ENCODE data around the gene RNF103.

Gene RNF103

DNA sequence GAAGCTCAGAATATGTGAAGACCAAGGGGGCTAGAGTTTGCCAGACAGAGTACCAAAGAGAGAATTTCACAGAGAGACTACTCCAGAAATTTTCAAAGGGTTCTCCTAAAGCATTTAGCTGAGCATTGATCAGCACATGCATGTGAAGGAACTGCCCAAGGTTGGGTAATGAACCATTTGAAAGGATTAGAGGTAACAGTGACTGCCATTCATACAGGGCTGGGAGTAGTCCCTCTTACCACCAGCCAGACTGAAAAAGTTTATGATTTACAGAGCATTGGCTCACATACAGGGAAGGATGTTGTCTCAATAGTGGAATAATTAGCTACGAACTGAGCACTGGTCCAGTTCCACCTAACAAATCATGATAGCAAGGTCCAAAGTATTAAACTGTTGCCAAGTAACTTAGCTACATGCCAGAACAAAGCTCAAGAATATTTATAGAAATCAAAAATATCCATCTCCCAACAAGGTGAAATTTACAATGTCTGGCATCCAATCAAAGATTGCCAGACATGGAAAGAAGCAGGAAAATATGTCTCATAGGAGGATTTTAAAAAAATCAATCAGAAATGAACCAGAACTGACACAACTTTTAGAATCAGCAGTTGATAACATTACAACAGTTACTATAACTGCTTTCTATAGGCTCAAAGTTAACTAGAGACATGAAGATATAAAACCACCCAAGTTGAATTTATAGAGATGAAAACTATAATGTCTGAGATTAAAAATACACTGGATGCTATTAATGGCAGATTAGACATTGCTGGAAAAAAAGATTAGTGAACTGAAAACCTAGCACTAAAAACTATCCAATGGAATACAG is 25.7 kb upstream of the RNF103 start:
- no peak overlapping the region for H3K4me3 ChIP-seq (ENCODE audit: low read depth, low read length)
- TF ChIP-seq, protein P1, sequence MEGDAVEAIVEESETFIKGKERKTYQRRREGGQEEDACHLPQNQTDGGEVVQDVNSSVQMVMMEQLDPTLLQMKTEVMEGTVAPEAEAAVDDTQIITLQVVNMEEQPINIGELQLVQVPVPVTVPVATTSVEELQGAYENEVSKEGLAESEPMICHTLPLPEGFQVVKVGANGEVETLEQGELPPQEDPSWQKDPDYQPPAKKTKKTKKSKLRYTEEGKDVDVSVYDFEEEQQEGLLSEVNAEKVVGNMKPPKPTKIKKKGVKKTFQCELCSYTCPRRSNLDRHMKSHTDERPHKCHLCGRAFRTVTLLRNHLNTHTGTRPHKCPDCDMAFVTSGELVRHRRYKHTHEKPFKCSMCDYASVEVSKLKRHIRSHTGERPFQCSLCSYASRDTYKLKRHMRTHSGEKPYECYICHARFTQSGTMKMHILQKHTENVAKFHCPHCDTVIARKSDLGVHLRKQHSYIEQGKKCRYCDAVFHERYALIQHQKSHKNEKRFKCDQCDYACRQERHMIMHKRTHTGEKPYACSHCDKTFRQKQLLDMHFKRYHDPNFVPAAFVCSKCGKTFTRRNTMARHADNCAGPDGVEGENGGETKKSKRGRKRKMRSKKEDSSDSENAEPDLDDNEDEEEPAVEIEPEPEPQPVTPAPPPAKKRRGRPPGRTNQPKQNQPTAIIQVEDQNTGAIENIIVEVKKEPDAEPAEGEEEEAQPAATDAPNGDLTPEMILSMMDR (IDR thresholded peaks at IDR 0.05; ENCODE audit: low read depth, low read length, missing control alignments): no peak
- no peak for DNase-seq (ENCODE audit: low read depth)

DNA sequence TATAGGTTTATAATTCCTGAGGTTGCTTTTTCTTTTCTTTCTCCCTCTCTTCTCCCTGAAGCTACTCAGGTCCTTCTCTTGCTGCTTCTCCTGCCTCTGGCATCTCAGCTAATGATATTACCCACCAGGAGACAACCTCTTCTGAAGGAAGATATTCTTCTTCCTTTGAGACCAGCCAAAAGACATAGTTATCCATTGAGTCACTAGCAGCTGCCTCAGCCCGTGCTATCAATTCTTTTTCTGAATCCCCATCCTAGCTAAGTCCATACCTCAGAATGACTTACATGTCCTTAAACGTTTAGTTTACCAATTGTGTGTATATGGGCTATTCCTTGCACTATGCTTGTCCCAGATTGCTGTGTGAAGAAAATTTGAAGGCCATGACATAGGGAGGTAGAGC is 25.0 kb upstream of the RNF103 start:
- DNase-seq (ENCODE audit: low read depth): no peak
- no peak overlapping the region for H3K4me3 ChIP-seq (ENCODE audit: low read depth, low read length)
- TF ChIP-seq, protein P1 (IDR thresholded peaks at IDR 0.05; ENCODE audit: low read depth, low read length, missing control alignments): no peak

- TF ChIP-seq, protein P1 (IDR thresholded peaks at IDR 0.05; ENCODE audit: low read depth, low read length, missing control alignments): no peak
- no peak overlapping the region for H3K4me3 ChIP-seq (ENCODE audit: low read depth, low read length)
- no peak for DNase-seq (ENCODE audit: low read depth)
Measured at GRCh38 chr2:86646865-86647264, 23.2 kb upstream of the RNF103 start.

GRCh38 chr2:86646329-86646728 is 22.7 kb upstream of the RNF103 start:
- TF ChIP-seq, protein P1 (IDR thresholded peaks at IDR 0.05; ENCODE audit: low read depth, low read length, missing control alignments): no peak
- no peak overlapping the region for H3K4me3 ChIP-seq (ENCODE audit: low read depth, low read length)
- no peak for DNase-seq (ENCODE audit: low read depth)

DNA sequence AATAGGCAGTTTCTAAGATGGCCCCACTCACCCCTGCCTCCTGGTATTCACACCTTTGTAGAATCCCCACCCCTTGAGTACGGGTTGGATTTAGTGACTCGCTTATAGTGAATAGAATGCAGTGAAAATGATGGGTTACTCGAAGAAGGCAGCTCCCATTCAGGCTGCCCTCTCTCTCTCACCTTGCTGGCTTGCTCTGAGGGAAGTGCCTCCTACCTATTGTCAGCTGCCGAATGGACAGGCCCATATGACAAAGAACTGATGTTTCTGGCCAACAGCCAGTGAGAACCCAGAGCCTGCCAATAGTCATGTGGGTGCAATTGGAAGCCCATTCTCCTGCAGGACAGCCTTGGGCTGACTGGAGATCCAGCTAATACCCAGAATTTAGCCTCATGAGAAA is 22.1 kb upstream of the RNF103 start:
- TF ChIP-seq, protein P1 (IDR thresholded peaks at IDR 0.05; ENCODE audit: low read depth, low read length, missing control alignments): no peak
- DNase-seq (ENCODE audit: low read depth): no peak
- no peak overlapping the region for H3K4me3 ChIP-seq (ENCODE audit: low read depth, low read length)

GRCh38 chr2:86638712-86639111 is 15.0 kb upstream of the RNF103 start:
- DNase-seq (ENCODE audit: low read depth): no peak
- TF ChIP-seq, protein P1 (IDR thresholded peaks at IDR 0.05; ENCODE audit: low read depth, low read length, missing control alignments): no peak
- no peak overlapping the region for H3K4me3 ChIP-seq (ENCODE audit: low read depth, low read length)

DNA sequence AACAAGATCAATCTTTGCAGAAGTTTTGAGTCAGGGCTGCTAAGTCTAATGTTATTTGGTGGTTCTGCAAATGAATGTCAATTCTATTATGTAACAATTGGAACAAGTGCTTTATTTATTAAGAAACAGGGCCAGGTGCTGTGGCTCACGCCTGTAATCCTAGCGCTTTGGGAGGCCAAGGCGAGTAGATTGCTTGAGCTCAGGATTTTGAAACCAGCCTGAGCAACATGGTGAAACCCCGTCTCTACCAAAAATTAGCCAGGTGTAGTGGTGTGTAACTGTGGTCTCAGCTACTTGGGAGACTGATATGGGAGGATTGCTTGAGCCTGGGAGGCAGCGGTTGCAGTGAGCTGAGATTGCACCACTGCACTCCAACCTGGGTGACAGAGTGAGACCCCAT is 13.2 kb upstream of the RNF103 start:
- TF ChIP-seq, protein P1 (IDR thresholded peaks at IDR 0.05; ENCODE audit: low read depth, low read length, missing control alignments): no peak
- H3K4me3 ChIP-seq (ENCODE audit: low read depth, low read length): no peak overlapping the region
- DNase-seq (ENCODE audit: low read depth): no peak

Measured in GM12864 (cell line).